Right lobe of liver (tissue), 4 donors: ENCODE data around the gene CEP63.

ENCODE experiments used
- CTCF ChIP-seq, 4 donors: fragments of 200-600 bp in 3 of 4; fragments of 450-650 bp in 1 of 4; IDR thresholded peaks; one replicate each; pipeline versions ENCODE4 v1.5.1 to v1.8.0; 2016 to 2022; ENCODE audit warnings: antibody characterized with exemption in 4 of 4, mild to moderate bottlenecking in 2 of 4
- POLR2A ChIP-seq: fragments of 450-650 bp; IDR thresholded peaks from one replicate; pipeline ENCODE4 v1.6.1; 2017; ENCODE audit warnings: antibody characterized with exemption, mild to moderate bottlenecking
- donor health status: DM: no; HTN: no; CAD: no.
- donor health status: DM: no; HTN: no; CAD: no.
- donor health status: DM: no; HTN: yes; CAD: no.

GRCh38 chr3:134594331-134594741 lies 108.5 kb downstream of the CEP63 start:
- TF ChIP-seq POLR2A (no peak), CTCF (IDR thresholded peaks at IDR 0.05) (no peak)
